ENCODE data around the gene ITPR2. TPM values are rescaled to one million over a fixed set of nuclear protein-coding genes. Genes with fewer than 3 reads are reported as not detected.
A peak's percentile ranks its signal among the peaks of the same experiment; 100 is the strongest.

ITPR2 gene
- total and polyA plus RNA-seq, 4 donors, result 4.1 to 47.0 (median 26.5) TPM

GRCh38 chr12:26694402-26694801, 138.6 kb downstream of the ITPR2 start:
- Histone ChIP-seq H3K4me1 (ENCODE audit: control insufficient read depth in 5 of 5, insufficient read depth in 5 of 5, low read length in 5 of 5) (peaks cover 0 to 5% (median 0%) of the 10 kb centered on the region in 5 donors), H3K9ac (ENCODE audit: insufficient read depth in 1 of 2, low read length in 2 of 2) (no peak overlapping the region), H3K36me3 (ENCODE audit: control insufficient read depth in 4 of 4, insufficient read depth in 4 of 4, low read length in 4 of 4) (peaks cover 0 to 7% (median 2%) of the 10 kb centered on the region in 4 donors), H3K9me3 (ENCODE audit: control insufficient read depth in 4 of 4, insufficient read depth in 3 of 4, low read length in 3 of 4) (no peaks in the 10 kb centered on the region), H3K4me3 (no peak overlapping the region), H3K27ac (ENCODE audit: low read depth in 1 of 2, low read length in 1 of 2) (no peak overlapping the region), H3K27me3 (ENCODE audit: control insufficient read depth in 3 of 3, insufficient read depth in 3 of 3, low read length in 2 of 3) (no peaks in the 10 kb centered on the region)
- WGBS, 2 donors, result 98 to 100% methylated on average over 2 of the region's 2 CpGs
- TF ChIP-seq CTCF (IDR thresholded peaks at IDR 0.05; ENCODE audit: control extremely low read depth, extremely low read depth), result no peak
- DNase-seq, result no peak
- ATAC-seq (ENCODE audit: insufficient read depth, low FRiP score), result no peak

- no peak overlapping the region for H3K27ac ChIP-seq (ENCODE audit: low read depth in 1 of 2, low read length in 1 of 2)
- peaks cover 0 to 5% (median 0%) of the 10 kb centered on the region in 5 donors for H3K4me1 ChIP-seq (ENCODE audit: control insufficient read depth in 5 of 5, insufficient read depth in 5 of 5, low read length in 5 of 5)
- H3K36me3 ChIP-seq (ENCODE audit: control insufficient read depth in 4 of 4, insufficient read depth in 4 of 4, low read length in 4 of 4), result peaks cover 0 to 6% (median 2%) of the 10 kb centered on the region in 4 donors
- H3K27me3 ChIP-seq (ENCODE audit: control insufficient read depth in 3 of 3, insufficient read depth in 3 of 3, low read length in 2 of 3), result no peaks in the 10 kb centered on the region
- peak in 1 of 3 donors; percentile 18 for DNase-seq
- H3K9ac ChIP-seq (ENCODE audit: insufficient read depth in 1 of 2, low read length in 2 of 2), result no peak overlapping the region
- no peak for TF ChIP-seq CTCF (IDR thresholded peaks at IDR 0.05; ENCODE audit: control extremely low read depth, extremely low read depth)
- ATAC-seq (ENCODE audit: insufficient read depth, low FRiP score), result no peak
- WGBS, 2 donors, result 89 to 91% methylated on average over 4 of the region's 4 CpGs
- H3K9me3 ChIP-seq (ENCODE audit: control insufficient read depth in 4 of 4, insufficient read depth in 3 of 4, low read length in 3 of 4), result no peaks in the 10 kb centered on the region
- no peak overlapping the region for H3K4me3 ChIP-seq
Observed at GRCh38 chr12:26692407-26692806, 140.6 kb downstream of the ITPR2 start.

DNA sequence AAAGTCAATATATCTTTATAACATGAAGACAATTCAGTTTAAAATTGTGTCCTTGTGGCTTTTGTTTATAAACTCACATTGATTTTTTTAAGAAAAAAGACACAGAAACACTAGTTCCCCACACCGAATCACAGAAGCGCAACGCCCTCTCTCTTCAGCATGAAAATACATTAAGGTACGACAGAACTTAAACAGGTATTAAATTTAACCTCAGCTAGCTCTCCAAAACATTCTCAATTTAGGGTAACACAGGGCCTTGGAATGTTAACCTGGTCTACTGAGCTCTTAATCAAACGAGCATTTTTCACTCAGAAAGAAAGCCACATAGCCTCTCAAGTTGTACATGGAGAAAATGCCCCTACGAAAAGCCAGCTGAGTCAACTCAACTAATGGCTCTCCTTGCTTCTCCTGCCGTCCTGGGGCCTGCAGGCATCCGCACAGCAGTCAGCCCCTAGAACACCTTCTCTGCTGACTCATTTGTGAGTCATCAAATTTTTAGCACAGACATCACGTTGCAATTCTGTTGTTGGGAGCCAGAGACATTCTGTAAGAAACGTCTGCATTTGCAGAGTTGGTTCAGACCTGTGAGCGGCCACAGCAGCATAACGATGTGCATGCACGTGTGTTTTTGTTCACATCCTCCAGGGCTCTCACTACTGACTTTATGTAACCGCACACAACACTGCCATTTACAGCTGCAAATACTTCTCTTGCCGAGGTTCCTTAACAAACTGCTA, 141.6 kb downstream of the ITPR2 start:
- DNase-seq, result peak in 2 of 3 donors; percentile 21 to 35
- no peak for TF ChIP-seq CTCF (IDR thresholded peaks at IDR 0.05; ENCODE audit: control extremely low read depth, extremely low read depth)
- Histone ChIP-seq H3K4me1 (ENCODE audit: control insufficient read depth in 5 of 5, insufficient read depth in 5 of 5, low read length in 5 of 5) (peaks cover 0 to 5% (median 0%) of the 10 kb centered on the region in 5 donors), H3K4me3 (no peak overlapping the region), H3K9me3 (ENCODE audit: control insufficient read depth in 4 of 4, insufficient read depth in 3 of 4, low read length in 3 of 4) (no peaks in the 10 kb centered on the region), H3K27ac (ENCODE audit: low read depth in 1 of 2, low read length in 1 of 2) (no peak overlapping the region), H3K36me3 (ENCODE audit: control insufficient read depth in 4 of 4, insufficient read depth in 4 of 4, low read length in 4 of 4) (peaks cover 0 to 6% (median 2%) of the 10 kb centered on the region in 4 donors), H3K9ac (ENCODE audit: insufficient read depth in 1 of 2, low read length in 2 of 2) (no peak overlapping the region), H3K27me3 (ENCODE audit: control insufficient read depth in 3 of 3, insufficient read depth in 3 of 3, low read length in 2 of 3) (no peaks in the 10 kb centered on the region)
- no peak for ATAC-seq (ENCODE audit: insufficient read depth, low FRiP score)
- WGBS, 2 donors, result 85 to 86% methylated on average over 15 of the region's 15 CpGs
